ENCODE data around the gene PHACTR1.

- TF ChIP-seq CTCF (IDR thresholded peaks at IDR 0.05): no peak
- no peak for TF ChIP-seq POLR2A (IDR thresholded peaks at IDR 0.05)
Observed at GRCh38 chr6:12947151-12947871, 230.7 kb downstream of the PHACTR1 start.
